Smooth muscle cell (in vitro differentiated cells): ENCODE data around the gene SMIM26. TPM values are rescaled to one million over a fixed set of nuclear protein-coding genes. Genes with fewer than 3 reads are reported as not detected.

Source experiments
- DNase-seq: peaks from one replicate; lab custom pipeline; 2025; ENCODE audit not compliant: unreplicated experiment; lab: John Stamatoyannopoulos, UW
- H2AFZ ChIP-seq: fragments of 200-600 bp; sonication (generic); 2 replicates; pipeline ENCODE4 v1.6.0; 2016; ENCODE audit warnings: antibody characterized with exemption, low read depth, mild to moderate bottlenecking
- H3F3A ChIP-seq: fragments of 200-600 bp; sonication (generic); 2 replicates; pipeline ENCODE4 v1.6.0; 2017; ENCODE audit warnings: antibody characterized with exemption, low read depth
- H3K27ac ChIP-seq: fragments of 200-600 bp; sonication (generic); 2 replicates; pipeline ENCODE4 v1.5.1; 2016; ENCODE audit warnings: low read depth, mild to moderate bottlenecking
- H3K27me3 ChIP-seq: fragments of 200-600 bp; sonication (generic); 2 replicates; pipeline ENCODE4 v1.6.1; 2016; ENCODE audit warnings: low read depth, mild to moderate bottlenecking
- H3K36me3 ChIP-seq: fragments of 200-600 bp; sonication (generic); 2 replicates; pipeline ENCODE4 v1.5.1; 2016; ENCODE audit warnings: low read depth
- H3K4me1 ChIP-seq: fragments of 200-600 bp; sonication (generic); 2 replicates; pipeline ENCODE4 v1.5.1; 2016; ENCODE audit warnings: low read depth
- H3K4me2 ChIP-seq: fragments of 200-600 bp; sonication (generic); 2 replicates; pipeline ENCODE4 v1.6.0; 2016; ENCODE audit warnings: mild to moderate bottlenecking
- H3K4me3 ChIP-seq: fragments of 200-600 bp; sonication (generic); 2 replicates; pipeline ENCODE4 v1.5.1; 2016; ENCODE audit warnings: mild to moderate bottlenecking
- H3K79me2 ChIP-seq: fragments of 200-600 bp; sonication (generic); 2 replicates; pipeline ENCODE4 v1.6.0; 2016; ENCODE audit warnings: low read depth, mild to moderate bottlenecking
- H3K9ac ChIP-seq: fragments of 200-600 bp; sonication (generic); 2 replicates; pipeline ENCODE4 v1.6.0; 2016; ENCODE audit warnings: low read depth
- H3K9me3 ChIP-seq: fragments of 200-600 bp; sonication (generic); replicated peaks from 2 replicates; pipeline ENCODE4 v1.5.1; 2016; ENCODE audit warnings: low read depth
- H4K20me1 ChIP-seq: fragments of 200-600 bp; sonication (generic); 2 replicates; pipeline ENCODE4 v1.6.0; 2016; ENCODE audit warnings: low read depth
- CTCF ChIP-seq: fragments of 200-600 bp; sonication (generic); IDR thresholded peaks from 2 replicates; pipeline ENCODE4 v1.5.1; 2017; ENCODE audit warnings: borderline replicate concordance, mild to moderate bottlenecking, antibody characterized with exemption; ENCODE audit not compliant: insufficient read depth, poor library complexity, severe bottlenecking
- WGBS: methylation state at CpG from one replicate; pipeline ENCODE4 v1.1.7; 2016; ENCODE audit warnings: low lambda C conversion rate; 5-methylcytosine and 5-hydroxymethylcytosine counted together
- polyA plus RNA-seq: library from polyadenylated mRNA; unstranded; fragments of >200 nt; fragmentation: Nextera tagmentation; extraction: Ambion mirVana; gene quantifications from 2 replicates; pipeline ENCODE4 v1.2.1, GENCODE V29; 2016
- total RNA-seq: library from RNA; depleted of rRNA; stranded (reverse); fragments of >200 nt; gene quantifications from 2 replicates; pipeline ENCODE4 v1.2.3, GENCODE V29; 2014

The SMIM26 gene
- total and polyA plus RNA-seq, 2 experiments from 2014 or later: 71.8 to 161 TPM

DNA sequence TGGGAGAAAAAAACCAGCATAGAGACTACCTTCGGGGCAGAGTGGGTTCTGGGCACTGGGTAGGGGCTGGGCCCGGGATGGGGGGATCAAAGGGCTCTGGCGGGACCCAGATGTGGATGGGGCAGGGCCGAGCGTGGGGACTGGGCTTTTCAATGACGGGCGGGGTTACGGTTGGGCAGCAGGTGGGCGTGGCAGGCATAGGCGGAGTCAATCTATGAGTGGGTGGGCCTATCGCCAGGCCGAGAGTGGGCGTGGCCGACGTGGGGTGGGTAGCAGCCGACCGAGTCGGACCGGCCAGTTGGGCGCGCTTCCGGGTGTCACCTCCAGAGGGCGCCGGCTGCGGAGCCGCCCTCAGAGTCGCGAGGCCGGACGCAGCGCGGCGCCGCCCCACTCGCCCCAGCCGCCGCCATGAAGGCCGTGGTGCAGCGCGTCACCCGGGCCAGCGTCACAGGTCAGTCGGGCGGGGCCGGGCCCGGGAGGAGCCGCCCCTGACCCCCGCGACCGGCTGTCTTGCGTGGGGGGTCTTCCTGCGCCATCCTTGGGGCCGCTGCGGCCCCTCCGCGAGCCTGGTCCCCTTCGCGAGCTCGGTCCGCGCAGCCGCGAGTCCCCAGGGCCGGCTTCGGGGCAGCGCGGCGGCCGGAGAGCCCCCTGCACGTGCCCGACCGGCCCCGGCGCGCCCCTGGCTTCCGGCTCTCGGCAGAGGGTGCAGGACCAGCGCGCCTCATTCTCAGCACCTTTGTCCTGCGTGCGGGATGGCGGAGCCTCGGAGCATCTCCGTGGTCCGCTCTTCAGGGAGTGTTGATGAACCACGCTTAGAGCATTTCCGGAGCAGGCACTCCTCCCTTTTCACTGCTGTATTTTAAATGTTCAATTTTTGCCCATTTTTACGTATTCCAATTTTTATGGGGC, 20.7 kb downstream of the SMIM26 start, which contains the start of gene DTD1:
Gene DTD1, plus strand, starts transcription at position 390 of the 909 bp plus-strand sequence. Its CDS starts 19 bp downstream, at position 409.
- Histone ChIP-seq H3K27ac (no peak within 1 kb of the TSS), H3K36me3 (no peaks in the 10 kb centered on the region), H4K20me1 (no peaks in the 10 kb centered on the region), H3K9ac (peak within 1 kb of the TSS; percentile 34), H3K9me3 (no peaks in the 10 kb centered on the region), H3F3A (peaks cover 3% of the 10 kb centered on the region), H3K4me2 (peak within 1 kb of the TSS; percentile 83), H3K4me3 (peak within 1 kb of the TSS; percentile 74), H3K79me2 (no peaks in the 10 kb centered on the region), H3K27me3 (no peaks in the 10 kb centered on the region), H3K4me1 (peaks cover 3% of the 10 kb centered on the region), H2AFZ (peak within 1 kb of the TSS; percentile 84)
- under 1% methylated on average over 56 of the region's 88 CpGs for WGBS
- peak; percentile 17 for DNase-seq
- peak; percentile 69 for TF ChIP-seq CTCF

DNA sequence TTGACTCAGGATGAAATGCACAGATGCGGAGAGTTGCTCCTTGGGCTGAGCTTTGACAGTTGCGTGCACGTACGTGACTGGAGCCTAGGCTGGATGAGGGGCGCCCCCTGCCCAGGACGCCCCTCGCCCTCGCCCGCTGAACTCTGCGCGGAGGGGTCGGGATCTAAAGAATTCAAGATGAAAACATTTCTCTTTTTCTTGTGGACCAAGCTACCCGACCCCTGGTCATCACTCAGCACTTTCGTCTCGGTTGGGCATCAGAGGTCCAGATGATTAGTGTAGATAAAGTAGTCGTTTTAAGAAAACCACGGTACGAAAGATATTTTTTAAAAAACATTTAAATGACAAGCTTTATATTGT, 21.3 kb downstream of the SMIM26 start:
- Histone ChIP-seq H3K27me3 (no peaks in the 10 kb centered on the region), H3K4me3 (peak overlapping the region; percentile 74), H3K79me2 (no peaks in the 10 kb centered on the region), H3K27ac (no peak overlapping the region), H3F3A (peaks cover 3% of the 10 kb centered on the region), H4K20me1 (no peaks in the 10 kb centered on the region), H3K9me3 (no peaks in the 10 kb centered on the region), H3K9ac (peak overlapping the region; percentile 34), H3K4me2 (peak overlapping the region; percentile 83), H3K4me1 (peaks cover 3% of the 10 kb centered on the region), H3K36me3 (no peaks in the 10 kb centered on the region), H2AFZ (peak overlapping the region; percentile 84)
- TF ChIP-seq CTCF: no peak
- no peak for DNase-seq
- 7% methylated on average over 18 of the region's 18 CpGs for WGBS

- no peak for TF ChIP-seq CTCF
- no peak overlapping the region for H3K4me3 ChIP-seq
- DNase-seq: no peak
These were observed 22.9 kb downstream of the SMIM26 start for GRCh38 chr20:18589941-18590674.

More at GRCh38 chr20:18589941-18590674, 22.9 kb downstream of the SMIM26 start:
- peaks cover 3% of the 10 kb centered on the region for H3F3A ChIP-seq
- WGBS: 87% methylated on average over 8 of the region's 8 CpGs
- no peaks in the 10 kb centered on the region for H3K9me3 ChIP-seq
- no peaks in the 10 kb centered on the region for H3K79me2 ChIP-seq
- no peaks in the 10 kb centered on the region for H3K36me3 ChIP-seq
- H3K4me2 ChIP-seq: no peak overlapping the region
- H4K20me1 ChIP-seq: no peaks in the 10 kb centered on the region
- no peaks in the 10 kb centered on the region for H3K27me3 ChIP-seq
- H3K27ac ChIP-seq: no peak overlapping the region
- peaks cover 3% of the 10 kb centered on the region for H3K4me1 ChIP-seq
- H3K9ac ChIP-seq: no peak overlapping the region
- H2AFZ ChIP-seq: no peak overlapping the region
